Measurements from ENCODE around the gene AKAP12.

Gene AKAP12

DNA sequence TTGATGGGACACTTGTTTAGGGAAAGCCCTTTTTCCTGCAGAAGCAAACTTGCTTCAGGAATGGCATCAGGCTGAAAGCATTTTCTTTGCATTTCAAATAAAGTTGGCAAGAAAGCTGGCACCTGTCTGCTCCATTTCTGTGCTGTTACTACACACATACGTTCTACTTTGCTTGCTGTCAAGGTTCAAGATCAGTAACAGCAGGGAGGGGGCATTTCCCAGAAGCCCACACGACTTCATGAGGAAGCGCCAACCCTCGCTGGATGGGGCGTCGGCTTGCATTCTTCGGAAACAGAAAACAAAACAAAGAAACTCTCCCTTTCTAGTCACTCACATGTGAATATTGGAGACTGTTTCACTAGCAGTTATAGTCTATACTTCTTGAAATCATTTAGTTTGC, 46.4 kb downstream of the AKAP12 start:
- H3K4me1 ChIP-seq: peaks cover 3% of the 10 kb centered on the region
- peak overlapping the region; percentile 32 for H3K27ac ChIP-seq
- TF ChIP-seq, protein P1, sequence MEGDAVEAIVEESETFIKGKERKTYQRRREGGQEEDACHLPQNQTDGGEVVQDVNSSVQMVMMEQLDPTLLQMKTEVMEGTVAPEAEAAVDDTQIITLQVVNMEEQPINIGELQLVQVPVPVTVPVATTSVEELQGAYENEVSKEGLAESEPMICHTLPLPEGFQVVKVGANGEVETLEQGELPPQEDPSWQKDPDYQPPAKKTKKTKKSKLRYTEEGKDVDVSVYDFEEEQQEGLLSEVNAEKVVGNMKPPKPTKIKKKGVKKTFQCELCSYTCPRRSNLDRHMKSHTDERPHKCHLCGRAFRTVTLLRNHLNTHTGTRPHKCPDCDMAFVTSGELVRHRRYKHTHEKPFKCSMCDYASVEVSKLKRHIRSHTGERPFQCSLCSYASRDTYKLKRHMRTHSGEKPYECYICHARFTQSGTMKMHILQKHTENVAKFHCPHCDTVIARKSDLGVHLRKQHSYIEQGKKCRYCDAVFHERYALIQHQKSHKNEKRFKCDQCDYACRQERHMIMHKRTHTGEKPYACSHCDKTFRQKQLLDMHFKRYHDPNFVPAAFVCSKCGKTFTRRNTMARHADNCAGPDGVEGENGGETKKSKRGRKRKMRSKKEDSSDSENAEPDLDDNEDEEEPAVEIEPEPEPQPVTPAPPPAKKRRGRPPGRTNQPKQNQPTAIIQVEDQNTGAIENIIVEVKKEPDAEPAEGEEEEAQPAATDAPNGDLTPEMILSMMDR (IDR thresholded peaks at IDR 0.05): no peak

DNA sequence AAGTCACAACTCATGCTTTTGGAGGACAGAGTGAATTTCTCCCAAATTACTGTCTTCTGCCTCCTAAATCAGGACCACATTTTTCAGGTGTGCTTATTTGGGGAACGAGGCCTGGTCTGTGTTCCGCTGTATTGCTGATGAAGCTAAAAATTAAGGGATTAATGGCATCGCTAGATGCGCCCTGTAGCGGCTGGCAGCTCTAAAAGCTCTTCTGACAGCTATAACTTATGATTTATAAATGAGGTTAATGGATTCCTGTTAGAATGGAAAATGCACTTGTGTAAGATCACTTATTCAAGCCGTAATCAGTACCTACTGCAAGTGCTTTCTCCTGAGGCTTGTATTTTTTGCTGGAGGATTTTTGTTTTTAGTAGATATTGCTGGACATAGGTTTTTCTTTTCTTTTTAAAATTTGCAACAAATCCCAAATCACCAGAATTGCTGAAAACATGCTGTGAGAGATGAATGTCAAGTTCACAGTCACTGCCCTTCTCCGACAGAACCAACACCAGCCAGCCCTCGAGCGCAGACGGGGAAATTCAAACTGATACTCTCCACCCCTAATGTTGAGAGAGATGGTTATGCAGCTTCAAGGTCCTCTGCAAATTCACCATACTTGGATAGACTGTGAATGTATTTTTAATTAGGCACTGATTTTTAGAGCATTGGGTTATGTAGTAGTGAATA, 49.1 kb downstream of the AKAP12 start:
- no peaks in the 10 kb centered on the region for H3K27me3 ChIP-seq (ENCODE audit: control insufficient read depth, insufficient read depth, low read length)
- no peak overlapping the region for H3K9ac ChIP-seq
- no peak overlapping the region for H3K27ac ChIP-seq
- no peak overlapping the region for H3K4me3 ChIP-seq (ENCODE audit: low read depth, low read length)
- H3K79me2 ChIP-seq: no peaks in the 10 kb centered on the region
- TF ChIP-seq, protein P1 (IDR thresholded peaks at IDR 0.05): no peak
- H3K36me3 ChIP-seq (ENCODE audit: control insufficient read depth, insufficient read depth, low read length): no peaks in the 10 kb centered on the region
- H3K4me1 ChIP-seq: peaks cover 19% of the 10 kb centered on the region
- no peak overlapping the region for H2AFZ ChIP-seq
- no peak overlapping the region for H3K4me2 ChIP-seq (ENCODE audit: low read length)
- no peaks in the 10 kb centered on the region for H3K9me3 ChIP-seq (ENCODE audit: control insufficient read depth, low read length)

More for the DNA sequence above, 46.4 kb downstream of the AKAP12 start:
- H3K36me3 ChIP-seq (ENCODE audit: control insufficient read depth, insufficient read depth, low read length): no peaks in the 10 kb centered on the region
- H3K9me3 ChIP-seq (ENCODE audit: control insufficient read depth, low read length): no peaks in the 10 kb centered on the region
- no peaks in the 10 kb centered on the region for H3K27me3 ChIP-seq (ENCODE audit: control insufficient read depth, insufficient read depth, low read length)
- H2AFZ ChIP-seq: no peak overlapping the region
- no peak overlapping the region for H3K4me3 ChIP-seq (ENCODE audit: low read depth, low read length)
- no peak overlapping the region for H3K4me2 ChIP-seq (ENCODE audit: low read length)
- H3K79me2 ChIP-seq: no peaks in the 10 kb centered on the region
- no peak overlapping the region for H3K9ac ChIP-seq

DNA sequence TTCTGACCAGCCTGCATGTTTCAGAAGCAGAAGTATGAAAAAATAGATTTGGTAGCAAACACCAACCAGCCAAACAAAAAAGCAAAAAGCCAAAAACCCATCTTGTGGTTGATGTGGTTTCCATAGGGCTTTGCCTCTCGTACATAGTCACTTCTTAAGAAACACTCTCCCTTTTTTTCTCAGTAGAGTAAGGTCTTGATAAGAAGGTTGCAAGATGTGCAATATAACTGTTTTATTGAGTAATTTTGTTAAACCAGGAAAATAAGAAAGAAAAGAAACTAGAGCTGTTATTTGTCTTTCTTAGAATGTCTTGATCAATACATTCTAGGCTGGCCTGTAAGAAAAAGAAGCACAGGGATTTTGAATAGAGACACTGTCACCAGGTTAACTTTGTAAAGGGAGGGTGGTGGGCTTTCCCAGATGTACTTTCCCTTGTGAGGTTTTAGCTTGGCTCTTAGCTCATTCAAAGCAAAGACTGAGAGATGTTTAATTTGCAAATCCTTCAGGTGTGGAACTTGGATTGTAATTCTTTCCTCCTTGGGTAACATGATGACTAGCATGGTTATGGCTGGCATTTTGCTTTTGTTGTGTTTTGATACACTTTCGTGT, 49.7 kb downstream of the AKAP12 start:
- H2AFZ ChIP-seq: no peak overlapping the region
- H3K79me2 ChIP-seq: no peaks in the 10 kb centered on the region
- H3K27ac ChIP-seq: no peak overlapping the region
- TF ChIP-seq, protein P1 (IDR thresholded peaks at IDR 0.05): no peak
- no peaks in the 10 kb centered on the region for H3K36me3 ChIP-seq (ENCODE audit: control insufficient read depth, insufficient read depth, low read length)
- H3K9ac ChIP-seq: no peak overlapping the region
- H3K4me1 ChIP-seq: peaks cover 19% of the 10 kb centered on the region
- no peaks in the 10 kb centered on the region for H3K9me3 ChIP-seq (ENCODE audit: control insufficient read depth, low read length)
- H3K4me2 ChIP-seq (ENCODE audit: low read length): no peak overlapping the region
- no peak overlapping the region for H3K4me3 ChIP-seq (ENCODE audit: low read depth, low read length)
- H3K27me3 ChIP-seq (ENCODE audit: control insufficient read depth, insufficient read depth, low read length): no peaks in the 10 kb centered on the region

DNA sequence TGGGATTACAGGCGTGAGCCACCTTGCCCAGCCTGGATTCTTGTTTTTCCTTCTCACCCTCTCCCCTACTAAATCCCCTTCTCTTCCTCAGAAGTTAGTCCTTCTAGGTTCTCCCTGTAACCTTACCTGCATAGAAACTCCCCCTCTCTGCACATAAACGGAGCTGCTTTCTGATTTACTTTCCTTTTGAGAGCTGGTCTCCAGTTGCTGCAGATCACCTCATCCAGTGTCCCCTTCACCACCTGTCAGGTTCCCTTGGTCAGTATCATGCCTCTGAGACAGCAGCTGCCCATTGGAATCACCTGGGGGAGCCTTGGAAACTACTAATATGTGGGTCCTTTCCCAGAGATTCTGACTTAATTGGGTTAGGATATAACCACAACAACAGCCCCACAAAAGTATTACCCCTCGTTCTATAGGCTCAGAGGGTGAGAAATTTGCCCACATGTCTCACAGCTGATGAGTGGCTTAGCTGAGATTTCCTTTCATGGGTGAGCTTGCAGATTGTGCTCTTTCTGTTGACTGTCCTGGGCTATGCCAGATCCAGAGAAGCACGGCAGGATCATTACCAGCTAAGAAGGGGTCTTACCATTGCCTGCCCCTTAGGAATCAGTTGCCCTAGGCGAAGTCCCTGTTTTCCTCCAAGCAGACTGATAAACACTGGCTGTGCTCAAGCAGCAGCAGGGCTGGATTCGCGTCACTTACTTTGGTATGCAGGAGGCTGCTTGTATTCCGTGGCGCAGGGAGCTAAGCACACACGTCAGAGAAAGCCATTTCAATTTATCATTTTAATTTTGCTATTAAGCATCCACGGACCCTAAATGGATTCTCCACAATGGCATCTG, 51.3 kb downstream of the AKAP12 start:
- no peaks in the 10 kb centered on the region for H3K9me3 ChIP-seq (ENCODE audit: control insufficient read depth, low read length)
- H2AFZ ChIP-seq: peak overlapping the region; percentile 35
- no peaks in the 10 kb centered on the region for H3K79me2 ChIP-seq
- H3K9ac ChIP-seq: no peak overlapping the region
- TF ChIP-seq, protein P1 (IDR thresholded peaks at IDR 0.05): no peak
- H3K27me3 ChIP-seq (ENCODE audit: control insufficient read depth, insufficient read depth, low read length): no peaks in the 10 kb centered on the region
- no peak overlapping the region for H3K4me3 ChIP-seq (ENCODE audit: low read depth, low read length)
- H3K4me2 ChIP-seq (ENCODE audit: low read length): peak overlapping the region; percentile 1
- no peak overlapping the region for H3K27ac ChIP-seq
- H3K36me3 ChIP-seq (ENCODE audit: control insufficient read depth, insufficient read depth, low read length): no peaks in the 10 kb centered on the region
- H3K4me1 ChIP-seq: peaks cover 19% of the 10 kb centered on the region

All from parathyroid adenoma (tissue), 2 donors.